Muscle of leg (tissue), 11 donors: ENCODE results near the gene PCGF2. TPM values are rescaled to one million over a fixed set of nuclear protein-coding genes. Genes with fewer than 3 reads are reported as not detected.

Source experiments
- DNase-seq: peaks from one replicate; pipeline ENCODE4 v3.0.0; 2013
- H3K27ac ChIP-seq: one replicate; pipeline ENCODE4 v1.5.1; 2013; ENCODE audit warnings: mild to moderate bottlenecking, low read length, control low read depth
- H3K27me3 ChIP-seq: one replicate; pipeline ENCODE4 v1.6.1; 2013; ENCODE audit warnings: low read length; ENCODE audit not compliant: control insufficient read depth, insufficient read depth
- H3K36me3 ChIP-seq: one replicate; pipeline ENCODE4 v1.6.1; 2013; ENCODE audit warnings: low read length; ENCODE audit not compliant: control insufficient read depth, insufficient read depth
- H3K4me1 ChIP-seq: one replicate; pipeline ENCODE4 v1.6.1; 2013; ENCODE audit warnings: low read length; ENCODE audit not compliant: control insufficient read depth, insufficient read depth
- H3K4me3 ChIP-seq: one replicate; pipeline ENCODE4 v1.5.1; 2013; ENCODE audit warnings: low read length, control low read depth
- H3K9me3 ChIP-seq: replicated peaks from 2 replicates; pipeline ENCODE4 v1.6.1; 2013; ENCODE audit warnings: low read depth, low read length; ENCODE audit not compliant: control insufficient read depth
- WGBS: methylation state at CpG from one replicate; pipeline ENCODE4 v1.1.5; 2013; ENCODE audit warnings: missing lambda C conversion rate; ENCODE audit not compliant: insufficient coverage; 5-methylcytosine and 5-hydroxymethylcytosine counted together
- polyA plus RNA-seq, 8 donors: library from polyadenylated mRNA; unstranded; fragments of 120-200 nt; gene quantifications; one replicate each; pipeline versions ENCODE4 v1.2.1 to v1.2.3, GENCODE V29; 2013; ENCODE audit warnings: inconsistent platforms in 1 of 8, low replicate concordance in 1 of 8; ENCODE audit not compliant: insufficient read length in 8 of 8, insufficient read depth in 1 of 8
- total RNA-seq: library from RNA; stranded (reverse); fragments of 120-200 nt; gene quantifications from one replicate; pipeline ENCODE4 v1.2.4, GENCODE V29; 2013

PCGF2 gene
- total and polyA plus RNA-seq, 9 donors, result 15.2 to 56.5 (median 42.3) TPM

DNA sequence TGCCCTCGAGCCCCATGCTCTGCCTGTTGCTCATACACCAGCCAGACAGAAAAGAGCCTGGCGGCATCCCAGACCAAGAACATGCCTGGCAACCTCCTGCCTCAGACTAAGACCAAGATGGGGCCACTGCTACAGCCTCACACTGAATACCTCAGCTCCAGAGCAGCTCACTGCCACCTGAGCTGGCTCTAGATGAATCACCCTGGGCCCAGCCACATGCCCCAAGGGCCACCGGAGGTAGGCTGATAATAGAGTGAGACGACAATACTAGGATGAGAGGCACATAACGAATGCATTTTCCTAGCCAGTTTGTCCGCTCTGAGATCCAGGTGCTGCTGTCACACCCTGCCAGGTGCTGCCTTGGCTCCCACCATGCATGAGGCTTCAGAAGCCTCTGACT lies 38.2 kb upstream of the PCGF2 start:
- no peaks in the 10 kb centered on the region for H3K4me1 ChIP-seq
- 80% methylated on average over 6 of the region's 6 CpGs for WGBS
- no peaks in the 10 kb centered on the region for H3K9me3 ChIP-seq
- no peak for DNase-seq
- no peak overlapping the region for H3K4me3 ChIP-seq
- no peak overlapping the region for H3K27ac ChIP-seq
- no peaks in the 10 kb centered on the region for H3K27me3 ChIP-seq
- H3K36me3 ChIP-seq, result peaks cover 59% of the 10 kb centered on the region

DNA sequence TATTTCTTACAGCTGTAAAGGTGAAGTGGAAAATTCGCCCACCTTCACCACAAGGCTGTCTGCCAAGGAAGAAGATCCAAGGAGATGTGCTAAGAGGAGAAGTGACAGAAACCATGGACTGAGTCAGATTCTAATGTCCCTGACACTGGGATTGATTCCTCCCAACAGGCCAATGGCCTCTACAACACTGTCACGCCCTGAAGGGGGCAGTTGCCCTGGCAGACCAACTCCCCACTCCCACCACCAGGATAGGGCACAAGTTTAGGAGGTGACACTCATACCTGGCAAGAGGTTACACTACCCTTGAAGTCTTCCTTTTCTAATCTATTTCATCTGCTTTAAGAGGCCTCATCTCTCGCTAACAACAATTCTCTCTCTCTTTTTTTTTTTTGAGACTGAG lies 35.1 kb upstream of the PCGF2 start:
- 86% methylated on average over 2 of the region's 3 CpGs for WGBS
- no peaks in the 10 kb centered on the region for H3K27me3 ChIP-seq
- DNase-seq, result no peak
- no peak overlapping the region for H3K4me3 ChIP-seq
- H3K9me3 ChIP-seq, result no peaks in the 10 kb centered on the region
- H3K4me1 ChIP-seq, result no peaks in the 10 kb centered on the region
- peaks cover 86% of the 10 kb centered on the region for H3K36me3 ChIP-seq
- no peak overlapping the region for H3K27ac ChIP-seq

DNA sequence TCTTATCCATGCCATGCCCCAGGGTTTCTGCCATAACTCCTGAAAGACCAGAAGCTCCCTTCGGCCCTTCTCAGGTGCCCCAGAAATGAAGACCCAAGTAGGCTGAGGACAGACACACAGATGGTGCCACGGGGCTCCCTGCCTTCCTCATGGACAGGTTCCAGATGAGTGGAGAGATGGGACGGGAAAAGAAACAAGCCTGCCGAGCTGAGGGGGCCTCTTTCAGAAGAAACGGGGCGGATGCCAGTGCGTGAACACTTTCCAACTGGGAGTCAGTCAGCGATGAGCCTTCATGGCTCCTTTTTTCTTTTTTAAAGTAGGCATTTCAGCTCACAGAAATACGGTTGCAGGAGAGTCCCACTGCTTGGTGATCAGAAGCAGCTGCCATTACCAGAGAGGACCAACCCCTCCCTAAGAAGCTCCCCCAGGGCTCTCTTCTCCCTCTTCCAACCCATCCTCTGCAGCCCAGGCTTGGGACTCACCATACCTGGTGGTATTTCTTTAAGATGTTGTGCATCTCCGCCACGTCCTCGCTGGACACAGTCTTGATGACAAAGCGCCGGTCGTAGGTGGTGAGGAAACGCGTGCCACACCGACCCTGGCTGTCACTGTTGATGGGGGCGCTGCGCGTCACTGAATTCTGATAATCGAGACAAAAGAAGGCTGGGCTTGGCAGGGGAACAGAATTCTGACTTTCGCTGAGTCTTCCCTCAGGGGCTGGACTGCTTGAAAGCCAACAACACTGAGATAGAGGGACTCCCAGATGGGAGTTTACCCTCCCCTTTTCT lies 32.0 kb upstream of the PCGF2 start:
- Histone ChIP-seq H3K27me3 (no peaks in the 10 kb centered on the region), H3K27ac (no peak overlapping the region), H3K36me3 (peaks cover 93% of the 10 kb centered on the region), H3K4me1 (no peaks in the 10 kb centered on the region), H3K9me3 (no peaks in the 10 kb centered on the region), H3K4me3 (no peak overlapping the region)
- 87% methylated on average over 22 of the region's 23 CpGs for WGBS
- no peak for DNase-seq

DNA sequence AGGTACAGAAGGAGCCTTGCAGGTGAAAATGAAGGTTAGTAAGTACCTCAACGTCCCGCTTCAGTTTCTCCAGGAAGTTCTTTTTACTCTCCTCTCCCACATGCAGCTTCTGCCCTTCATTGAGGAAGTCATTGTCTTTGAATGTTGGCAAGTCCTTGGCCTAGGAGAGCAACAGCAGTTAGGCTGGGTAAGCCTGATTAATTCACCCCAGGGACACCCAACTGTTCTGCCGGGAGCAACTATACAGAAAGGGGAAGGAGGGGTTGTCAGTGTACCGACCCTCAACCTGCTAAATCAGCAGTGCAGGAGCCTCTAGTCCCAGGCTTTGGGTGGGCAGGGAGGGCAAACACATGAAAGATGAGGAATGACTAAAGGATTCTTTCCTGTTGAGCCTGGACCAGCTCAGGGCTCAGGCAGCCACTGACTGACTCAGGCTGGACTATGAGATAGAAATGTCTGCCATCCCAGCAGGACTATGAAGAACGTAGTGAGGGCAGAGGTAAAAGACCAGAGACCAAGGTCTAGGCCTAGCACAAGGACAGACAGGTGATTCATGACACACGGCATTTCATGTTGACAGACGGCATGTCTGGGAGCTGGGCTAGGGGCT lies 29.6 kb upstream of the PCGF2 start:
- H3K36me3 ChIP-seq, result peaks cover 91% of the 10 kb centered on the region
- WGBS, result 72% methylated on average over 5 of the region's 7 CpGs
- H3K27ac ChIP-seq, result no peak overlapping the region
- no peaks in the 10 kb centered on the region for H3K9me3 ChIP-seq
- DNase-seq, result no peak
- H3K4me3 ChIP-seq, result no peak overlapping the region
- no peaks in the 10 kb centered on the region for H3K27me3 ChIP-seq
- H3K4me1 ChIP-seq, result no peaks in the 10 kb centered on the region

DNA sequence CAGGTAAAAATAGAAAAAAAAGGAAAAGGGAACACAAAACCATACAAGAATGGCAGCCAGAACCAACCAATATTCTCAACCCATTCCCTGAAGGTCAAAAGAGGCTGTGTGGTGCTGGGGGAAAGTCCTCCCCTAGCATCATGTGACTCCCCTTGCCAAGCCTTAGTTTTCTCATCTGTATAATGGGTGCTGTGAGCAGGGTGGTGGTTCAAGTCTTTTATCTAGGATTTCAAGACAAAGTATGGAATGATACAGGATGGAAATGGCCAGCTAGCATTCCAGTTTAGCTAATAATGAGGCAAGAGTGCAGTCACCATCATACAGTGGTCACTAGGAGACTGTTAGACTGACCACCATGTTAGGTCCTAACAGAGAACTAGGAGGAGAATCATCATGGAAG lies 25.1 kb upstream of the PCGF2 start:
- peaks cover 89% of the 10 kb centered on the region for H3K36me3 ChIP-seq
- no peak overlapping the region for H3K27ac ChIP-seq
- H3K27me3 ChIP-seq, result no peaks in the 10 kb centered on the region
- no peak overlapping the region for H3K4me3 ChIP-seq
- H3K9me3 ChIP-seq, result no peaks in the 10 kb centered on the region
- H3K4me1 ChIP-seq, result no peaks in the 10 kb centered on the region
- no peak for DNase-seq

DNA sequence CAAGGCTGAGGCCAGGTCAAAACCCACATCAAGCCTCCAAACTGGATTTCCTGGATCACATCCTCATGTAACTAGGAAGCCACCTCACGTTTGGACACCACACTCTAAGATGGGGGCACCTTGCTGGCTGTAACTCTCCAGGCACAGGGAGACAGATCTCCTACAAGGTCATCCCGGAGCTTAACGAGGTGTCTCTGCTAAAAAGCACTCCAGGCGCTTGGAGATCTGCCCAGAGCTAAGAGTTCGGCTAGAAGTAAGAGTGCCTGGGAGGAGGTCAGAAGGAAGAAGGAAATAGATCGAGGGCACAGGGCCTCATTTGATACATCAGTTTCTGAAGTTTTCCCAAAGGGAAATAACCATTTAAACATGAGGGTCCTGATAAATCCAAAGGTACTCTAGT lies 20.3 kb upstream of the PCGF2 start:
- 64% methylated on average over 4 of the region's 6 CpGs for WGBS
- Histone ChIP-seq H3K36me3 (peaks cover 91% of the 10 kb centered on the region), H3K27ac (no peak overlapping the region), H3K4me3 (no peak overlapping the region), H3K27me3 (no peaks in the 10 kb centered on the region), H3K4me1 (no peaks in the 10 kb centered on the region), H3K9me3 (no peaks in the 10 kb centered on the region)
- DNase-seq, result no peak

DNA sequence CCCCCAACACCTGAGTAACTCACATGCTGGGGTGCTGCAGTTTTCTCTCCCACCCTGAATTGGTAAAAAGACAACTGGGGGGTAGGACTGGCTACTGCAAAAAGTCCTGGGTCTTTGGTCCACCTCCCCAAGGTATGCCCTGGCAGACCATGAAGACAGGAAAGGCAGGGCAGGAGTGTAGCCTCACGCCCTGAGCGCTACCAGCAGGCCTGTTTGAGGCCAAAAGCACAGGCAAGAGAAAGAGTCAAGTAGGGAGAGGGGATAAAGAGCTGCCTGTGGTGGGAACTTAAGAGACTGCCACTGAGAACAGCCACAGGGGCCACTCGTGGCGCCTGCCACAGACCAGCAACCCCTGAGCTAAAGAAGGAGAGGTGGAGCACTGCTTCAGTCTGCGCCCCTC lies 18.2 kb upstream of the PCGF2 start:
- no peaks in the 10 kb centered on the region for H3K9me3 ChIP-seq
- 85% methylated on average over 5 of the region's 5 CpGs for WGBS
- DNase-seq, result no peak
- no peaks in the 10 kb centered on the region for H3K4me1 ChIP-seq
- peaks cover 88% of the 10 kb centered on the region for H3K36me3 ChIP-seq
- no peak overlapping the region for H3K27ac ChIP-seq
- H3K27me3 ChIP-seq, result no peaks in the 10 kb centered on the region
- H3K4me3 ChIP-seq, result no peak overlapping the region

DNA sequence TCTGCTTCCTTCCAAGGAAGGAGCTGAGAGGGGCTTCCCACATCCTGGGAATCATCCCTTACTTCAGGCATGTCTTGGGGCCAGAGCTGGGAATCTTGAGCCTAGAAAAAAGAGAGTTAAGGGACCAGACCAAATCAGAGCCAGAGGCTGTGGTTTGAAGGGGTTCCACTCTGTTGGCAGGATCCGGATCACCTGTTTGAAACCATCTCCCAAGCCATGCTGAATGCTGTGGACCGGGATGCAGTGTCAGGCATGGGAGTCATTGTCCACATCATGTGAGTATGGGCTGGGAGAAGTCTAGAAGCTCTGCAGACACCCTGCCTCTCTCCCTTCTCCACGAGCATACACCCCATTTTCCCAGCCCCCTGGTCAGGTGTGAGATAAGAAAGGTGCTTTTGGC lies 14.1 kb upstream of the PCGF2 start:
- H3K36me3 ChIP-seq, result peaks cover 78% of the 10 kb centered on the region
- 100% methylated on average over 1 of the region's 3 CpGs for WGBS
- no peaks in the 10 kb centered on the region for H3K9me3 ChIP-seq
- H3K27me3 ChIP-seq, result no peaks in the 10 kb centered on the region
- H3K4me1 ChIP-seq, result no peaks in the 10 kb centered on the region
- H3K4me3 ChIP-seq, result no peak overlapping the region
- H3K27ac ChIP-seq, result no peak overlapping the region
- no peak for DNase-seq

DNA sequence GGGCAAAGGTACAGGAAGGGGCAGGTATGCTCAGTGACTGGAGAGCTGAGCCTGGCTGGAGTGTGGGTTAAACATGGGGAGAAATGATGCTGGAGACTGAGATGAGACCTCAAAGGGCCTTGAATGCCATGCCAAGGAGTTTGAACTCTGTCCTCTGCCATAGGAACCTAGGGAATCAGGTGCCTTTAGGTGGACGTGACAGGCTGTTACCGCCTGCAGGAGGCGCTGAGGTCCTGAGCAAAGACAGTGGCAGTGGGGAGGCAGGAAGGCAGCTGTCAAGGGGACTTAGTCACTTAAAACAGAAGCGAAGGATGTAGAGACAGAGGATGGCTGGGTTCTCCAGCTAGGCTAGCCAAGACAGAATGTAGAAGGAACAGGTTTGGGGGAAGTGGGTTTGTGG lies 13.5 kb upstream of the PCGF2 start:
- Histone ChIP-seq H3K9me3 (no peaks in the 10 kb centered on the region), H3K4me1 (no peaks in the 10 kb centered on the region), H3K36me3 (peaks cover 78% of the 10 kb centered on the region), H3K4me3 (no peak overlapping the region), H3K27ac (no peak overlapping the region), H3K27me3 (no peaks in the 10 kb centered on the region)
- DNase-seq, result no peak
- 61% methylated on average over 4 of the region's 4 CpGs for WGBS

DNA sequence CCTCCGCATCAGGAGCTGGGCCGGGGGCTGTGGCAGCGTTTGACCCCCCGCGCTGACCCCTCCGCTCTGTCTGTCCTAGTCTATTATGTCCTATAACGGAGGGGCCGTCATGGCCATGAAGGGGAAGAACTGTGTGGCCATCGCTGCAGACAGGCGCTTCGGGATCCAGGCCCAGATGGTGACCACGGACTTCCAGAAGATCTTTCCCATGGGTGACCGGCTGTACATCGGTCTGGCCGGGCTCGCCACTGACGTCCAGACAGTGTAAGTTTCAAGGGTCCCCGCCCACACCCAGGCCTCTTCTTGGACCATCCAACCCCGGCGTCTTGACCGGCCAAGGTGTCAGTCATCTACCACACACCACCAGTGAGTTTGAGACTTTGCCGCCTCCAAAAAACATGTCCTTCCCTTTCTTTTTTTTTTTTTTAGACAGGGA lies 5.0 kb upstream of the PCGF2 start:
- peaks cover 10% of the 10 kb centered on the region for H3K27me3 ChIP-seq
- WGBS, result 5% methylated on average over 22 of the region's 22 CpGs
- peaks cover 33% of the 10 kb centered on the region for H3K36me3 ChIP-seq
- H3K4me3 ChIP-seq, result peak overlapping the region; percentile 74
- H3K4me1 ChIP-seq, result peaks cover 43% of the 10 kb centered on the region
- no peak for DNase-seq
- H3K27ac ChIP-seq, result peak overlapping the region; percentile 94
- no peaks in the 10 kb centered on the region for H3K9me3 ChIP-seq
